HG03064 (cell line): Measurements from ENCODE around the gene GCNT1.
"Not testable (repeated sequence)": the region's sequence is repeated elsewhere in the genome, so short reads cannot be mapped to it uniquely, and the experiment has no call there.

Experiments
- ATAC-seq: cut with Tn5 transposase; IDR thresholded peaks from one replicate; pipeline ENCODE4 v1.9.1; 2021; ENCODE audit warnings: low read depth; ENCODE audit not compliant: unreplicated experiment

GCNT1 gene

GRCh38 chr9:76479337-76479736, 20.4 kb downstream of the GCNT1 start:
- ATAC-seq, result not testable (repeated sequence)

GRCh38 chr9:76486151-76486550, 27.2 kb downstream of the GCNT1 start:
- ATAC-seq, result no peak

GRCh38 chr9:76490249-76490990, 31.4 kb downstream of the GCNT1 start:
- no peak for ATAC-seq

- not testable (repeated sequence) for ATAC-seq
These were observed 32.1 kb downstream of the GCNT1 start for GRCh38 chr9:76491056-76491455.

GRCh38 chr9:76493496-76493895, 34.5 kb downstream of the GCNT1 start:
- not testable (repeated sequence) for ATAC-seq

- ATAC-seq, result no peak
These were observed 41.1 kb downstream of the GCNT1 start for GRCh38 chr9:76500061-76500460.

GRCh38 chr9:76502746-76503145, 43.8 kb downstream of the GCNT1 start:
- no peak for ATAC-seq

GRCh38 chr9:76510041-76510440, 51.1 kb downstream of the GCNT1 start:
- ATAC-seq, result no peak

- no peak for ATAC-seq
These were observed 51.5 kb downstream of the GCNT1 start for GRCh38 chr9:76510446-76510845.

GRCh38 chr9:76512826-76513225, 53.8 kb downstream of the GCNT1 start:
- no peak for ATAC-seq

- no peak for ATAC-seq
These were observed 57.4 kb downstream of the GCNT1 start for GRCh38 chr9:76516350-76516749.

GRCh38 chr9:76516871-76517270, 57.9 kb downstream of the GCNT1 start:
- ATAC-seq, result no peak

- no peak for ATAC-seq
These were observed 60.3 kb downstream of the GCNT1 start for GRCh38 chr9:76519075-76519835.

- no peak for ATAC-seq
These were observed 62.3 kb downstream of the GCNT1 start for GRCh38 chr9:76521244-76521681.

GRCh38 chr9:76521906-76522305, 62.9 kb downstream of the GCNT1 start:
- ATAC-seq, result no peak

GRCh38 chr9:76523617-76524200, 64.7 kb downstream of the GCNT1 start:
- not testable (repeated sequence) for ATAC-seq

- no peak for ATAC-seq
These were observed 66.2 kb downstream of the GCNT1 start for GRCh38 chr9:76525196-76525595.

GRCh38 chr9:76526026-76526425, 67.0 kb downstream of the GCNT1 start:
- ATAC-seq, result no peak

GRCh38 chr9:76528056-76528455, 69.1 kb downstream of the GCNT1 start:
- ATAC-seq, result no peak

GRCh38 chr9:76528642-76529190, 69.7 kb downstream of the GCNT1 start:
- ATAC-seq, result no peak

GRCh38 chr9:76529653-76530052, 70.7 kb downstream of the GCNT1 start:
- no peak for ATAC-seq
